ENCODE data around the gene PTGER1.

Gene PTGER1

GRCh38 chr19:14441041-14441938 lies 33.9 kb downstream of the PTGER1 start:
- DNase-seq (ENCODE audit: low read depth in 2 of 2) = no peak

GRCh38 chr19:14440049-14440448 lies 35.1 kb downstream of the PTGER1 start:
- DNase-seq (ENCODE audit: low read depth in 2 of 2) = peak; percentile 40 to 61

GRCh38 chr19:14439014-14439413 lies 36.1 kb downstream of the PTGER1 start:
- no peak for DNase-seq (ENCODE audit: low read depth in 2 of 2)

GRCh38 chr19:14437578-14438140 lies 37.5 kb downstream of the PTGER1 start:
- DNase-seq (ENCODE audit: low read depth in 2 of 2) = no peak

- no peak for DNase-seq (ENCODE audit: low read depth in 2 of 2)
Measured at GRCh38 chr19:14435320-14436050, 39.7 kb downstream of the PTGER1 start.

- DNase-seq (ENCODE audit: low read depth in 2 of 2) = no peak
Measured at GRCh38 chr19:14434543-14435319, 40.4 kb downstream of the PTGER1 start.

- DNase-seq (ENCODE audit: low read depth in 2 of 2) = no peak
Measured at GRCh38 chr19:14433554-14434501, 41.3 kb downstream of the PTGER1 start.

- no peak for DNase-seq (ENCODE audit: low read depth in 2 of 2)
Measured at GRCh38 chr19:14432791-14433553, 42.2 kb downstream of the PTGER1 start, which contains the start of gene PKN1. Gene PKN1 (plus strand): TSS chr19:14433306. CDS start chr19:14433522, 216 bp downstream.

- DNase-seq (ENCODE audit: low read depth in 2 of 2) = no peak
Measured at GRCh38 chr19:14430712-14431111, 44.4 kb downstream of the PTGER1 start.

GRCh38 chr19:14428882-14429416 lies 46.2 kb downstream of the PTGER1 start:
- no peak for DNase-seq (ENCODE audit: low read depth in 2 of 2)

- no peak for DNase-seq (ENCODE audit: low read depth in 2 of 2)
Measured at GRCh38 chr19:14427461-14427860, 47.7 kb downstream of the PTGER1 start.

GRCh38 chr19:14425696-14426138 lies 49.4 kb downstream of the PTGER1 start:
- no peak for DNase-seq (ENCODE audit: low read depth in 2 of 2)

All from stimulated activated CD8-positive, alpha-beta memory T cell treated with anti-CD3 and anti-CD28 coated beads, Interleukin-2, amount 100 ng/mL, for 1 hour (primary cell).